PC-3 (cell line): Measurements from ENCODE around the gene FUS.

Experiments used
- CTCF ChIP-seq: fragments of 300-600 bp; sonication (generic); conservative IDR thresholded peaks from 2 replicates; pipeline ENCODE4 v1.5.1; 2017; ENCODE audit warnings: antibody characterized with exemption, low read depth, mild to moderate bottlenecking, low read length
- EZH2 ChIP-seq: fragments of 300-600 bp; sonication (generic); IDR thresholded peaks from one replicate; pipeline ENCODE4 v1.6.1; 2017; ENCODE audit warnings: antibody characterized with exemption, mild to moderate bottlenecking, low read length; ENCODE audit not compliant: unreplicated experiment
- EZH2phosphoT487 ChIP-seq: fragments of 300-600 bp; sonication (generic); IDR thresholded peaks from 2 replicates; pipeline ENCODE4 v1.6.1; 2018; ENCODE audit warnings: mild to moderate bottlenecking, antibody characterized with exemption, low read length, borderline replicate concordance

GRCh38 chr16:31182391-31182790, 2.5 kb downstream of the FUS start:
- TF ChIP-seq CTCF (no peak), EZH2 (no peak), EZH2phosphoT487 (no peak)
